ENCODE measurements around the gene NTM. TPM values are rescaled to one million over a fixed set of nuclear protein-coding genes. Genes with fewer than 3 reads are reported as not detected.

The NTM gene
- total RNA-seq, 4 donors from 2014 or later: 0.40 to 3.1 (median 2.1) TPM; not detected in 1

DNA sequence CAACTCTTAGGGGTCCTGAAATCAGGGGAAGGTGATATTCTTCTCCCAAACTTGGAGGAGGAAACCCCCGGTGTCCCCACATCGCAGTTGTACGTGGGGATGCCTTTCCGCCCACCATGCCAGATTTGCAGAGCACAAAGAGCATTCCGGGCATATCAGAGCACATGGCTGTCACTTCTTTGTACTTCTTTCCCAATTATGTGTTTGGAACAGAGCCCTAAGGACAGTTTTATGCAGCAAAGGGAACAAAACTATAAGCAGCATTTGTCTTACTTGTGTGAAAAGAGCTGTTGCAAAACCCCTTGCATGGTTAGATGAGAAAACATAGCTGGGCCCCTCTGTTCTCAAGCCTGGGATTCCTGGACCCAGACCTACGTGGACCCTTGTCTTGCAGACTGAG lies 41.2 kb downstream of the NTM start:
- Histone ChIP-seq H3K27ac (no peak overlapping the region), H3K27me3 (no peaks in the 10 kb centered on the region), H3K4me3 (no peak overlapping the region), H3K36me3 (no peaks in the 10 kb centered on the region), H3K9me3 (no peaks in the 10 kb centered on the region), H3K4me1 (no peaks in the 10 kb centered on the region)
- WGBS, 2 donors (ENCODE audit: low coverage in 1 of 2): 80 to 81% methylated on average over 1 to 6 of the region's 6 CpGs
- TF ChIP-seq POLR2A (IDR thresholded peaks at IDR 0.05): no peak
- TF ChIP-seq EP300 (IDR thresholded peaks at IDR 0.05; ENCODE audit: low read depth): no peak
- intact Hi-C loops (cut with DNase I; ENCODE audit: low total_unique reads): loop anchor here (10.0 kb wide), 1 partner anchor 103 kb away; no protein-coding TSS in a partner anchor
- no peak for DNase-seq
- in situ Hi-C loops (cut with MboI; ENCODE audit: low pct_ligation_motif_present in 1 of 4, low pct_unique_long_range_greater_than_20kb in 1 of 4, low sequenced_read_pairs in 3 of 4): no loop called here

DNA sequence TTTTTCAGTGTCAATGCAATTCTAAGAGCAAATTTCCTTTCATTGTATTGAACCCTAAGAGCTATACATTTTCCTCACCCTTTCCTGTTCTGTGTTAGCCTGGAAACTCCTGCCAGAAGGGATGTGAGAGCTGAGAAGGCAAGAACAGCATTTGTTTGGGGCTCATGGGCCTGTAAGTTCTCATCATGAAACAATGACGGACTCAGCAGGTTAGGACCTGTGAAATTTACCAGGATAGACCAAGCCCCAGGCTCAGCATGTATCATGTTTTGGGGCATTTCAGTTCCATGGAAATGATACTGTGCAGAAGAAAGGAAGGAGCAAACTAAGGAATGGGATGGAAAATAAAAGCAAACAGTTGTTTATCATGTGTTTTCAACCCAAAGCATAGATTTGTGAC lies 41.6 kb downstream of the NTM start:
- DNase-seq: no peak
- Histone ChIP-seq H3K4me3 (no peak overlapping the region), H3K27me3 (no peaks in the 10 kb centered on the region), H3K9me3 (no peaks in the 10 kb centered on the region), H3K4me1 (no peaks in the 10 kb centered on the region), H3K36me3 (no peaks in the 10 kb centered on the region), H3K27ac (no peak overlapping the region)
- WGBS, 2 donors (ENCODE audit: low coverage in 1 of 2): 67% methylated on average over 1 of the region's 1 CpG; no CpG with 5 or more reads in 1 of the 2 donors
- in situ Hi-C loops (cut with MboI; ENCODE audit: low pct_ligation_motif_present in 1 of 4, low pct_unique_long_range_greater_than_20kb in 1 of 4, low sequenced_read_pairs in 3 of 4) (no loop called here), intact Hi-C loops (cut with DNase I; ENCODE audit: low total_unique reads) (loop anchor here (10.0 kb wide), 1 partner anchor 103 kb away; no protein-coding TSS in a partner anchor)
- no peak for TF ChIP-seq EP300 (IDR thresholded peaks at IDR 0.05; ENCODE audit: low read depth)
- no peak for TF ChIP-seq CTCF (IDR thresholded peaks at IDR 0.05)

DNA sequence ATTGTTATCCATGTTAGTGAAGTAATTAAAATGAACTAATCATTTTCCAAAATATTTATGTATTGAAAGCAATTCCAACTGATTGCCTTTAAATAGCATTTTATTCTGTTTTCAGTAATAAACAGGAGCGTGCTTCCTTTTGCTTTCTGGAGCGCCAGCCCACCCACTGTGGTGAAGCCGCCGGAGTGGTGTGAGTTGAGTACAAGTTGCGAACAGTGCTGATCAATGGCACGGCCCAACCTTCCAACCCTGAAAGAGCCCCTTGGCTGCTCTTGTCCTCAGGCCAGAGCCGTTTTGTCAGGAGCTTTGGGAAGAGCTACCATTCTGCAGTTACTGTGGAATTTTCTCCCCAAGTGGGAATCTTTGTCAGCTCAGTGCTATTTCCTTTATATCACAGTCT lies 42.8 kb downstream of the NTM start:
- no peak for TF ChIP-seq POLR2AphosphoS5 (IDR thresholded peaks at IDR 0.05)
- TF ChIP-seq EP300 (IDR thresholded peaks at IDR 0.05; ENCODE audit: low read depth): no peak
- TF ChIP-seq CTCF (IDR thresholded peaks at IDR 0.05): no peak
- no peak for TF ChIP-seq POLR2A (IDR thresholded peaks at IDR 0.05)
- in situ Hi-C loops (cut with MboI; ENCODE audit: low pct_ligation_motif_present in 1 of 4, low pct_unique_long_range_greater_than_20kb in 1 of 4, low sequenced_read_pairs in 3 of 4): no loop called here
- H3K4me1 ChIP-seq: no peaks in the 10 kb centered on the region
- no peak overlapping the region for H3K27ac ChIP-seq
- DNase-seq: no peak
- no peaks in the 10 kb centered on the region for H3K9me3 ChIP-seq
- 90% methylated on average over 7 of the region's 7 CpGs; no CpG with 5 or more reads in 1 of the 2 donors for WGBS, 2 donors (ENCODE audit: low coverage in 1 of 2)
- intact Hi-C loops (cut with DNase I; ENCODE audit: low total_unique reads): loop anchor here (10.0 kb wide), 1 partner anchor 102 kb away; no protein-coding TSS in a partner anchor
- no peak overlapping the region for H3K4me3 ChIP-seq
- H3K36me3 ChIP-seq: no peaks in the 10 kb centered on the region
- no peaks in the 10 kb centered on the region for H3K27me3 ChIP-seq

GRCh38 chr11:131418189-131418588 lies 47.8 kb downstream of the NTM start:
- no peaks in the 10 kb centered on the region for H3K4me1 ChIP-seq
- no peaks in the 10 kb centered on the region for H3K27me3 ChIP-seq
- H3K36me3 ChIP-seq: no peaks in the 10 kb centered on the region
- no peak overlapping the region for H3K4me3 ChIP-seq
- in situ Hi-C loops (cut with MboI; ENCODE audit: low pct_ligation_motif_present in 1 of 4, low pct_unique_long_range_greater_than_20kb in 1 of 4, low sequenced_read_pairs in 3 of 4): no loop called here
- intact Hi-C loops (cut with DNase I; ENCODE audit: low total_unique reads): loop anchor here (10.0 kb wide), 1 partner anchor 97 kb away; no protein-coding TSS in a partner anchor
- no peak overlapping the region for H3K27ac ChIP-seq
- no peak for DNase-seq
- 76% methylated on average over 6 of the region's 6 CpGs; no CpG with 5 or more reads in 1 of the 2 donors for WGBS, 2 donors (ENCODE audit: low coverage in 1 of 2)
- H3K9me3 ChIP-seq: no peaks in the 10 kb centered on the region
- TF ChIP-seq POLR2AphosphoS5 (IDR thresholded peaks at IDR 0.05) (no peak), CTCF (IDR thresholded peaks at IDR 0.05) (no peak), POLR2A (IDR thresholded peaks at IDR 0.05) (no peak), EP300 (IDR thresholded peaks at IDR 0.05; ENCODE audit: low read depth) (no peak)

All from transverse colon (tissue), 4 donors.